Activated CD8-positive, alpha-beta memory T cell treated with anti-CD3 and anti-CD28 coated beads, Interleukin-2, amount 10 ng/mL, durations not matched to agents 7 days and 5 days (primary cell): ENCODE results near the gene CLCN4. TPM values are rescaled to one million over a fixed set of nuclear protein-coding genes. Genes with fewer than 3 reads are reported as not detected.

Source experiments
- ATAC-seq: fragments of 150-1000 bp; cut with Tn5 transposase; one replicate; pipeline ENCODE4 v1.10.0; 2021; ENCODE audit warnings: moderate library complexity
- CTCF ChIA-PET: fragments of 350-600 bp; sonication (Branson Sonifier 250); formaldehyde crosslinking; loops from one replicate; lab custom pipeline; 2021; ENCODE audit warnings: antibody characterized with exemption; lab: Charles Lee
- DNase-seq: peaks from one replicate; pipeline ENCODE4 v3.0.0-alpha.2; 2020
- H3K27ac Mint-ChIP-seq: one replicate; pipeline ENCODE4 v1.8.0; 2021; ENCODE audit warnings: mild to moderate bottlenecking, mixed read lengths
- H3K27me3 Mint-ChIP-seq: one replicate; pipeline ENCODE4 v1.8.0; 2021; ENCODE audit warnings: mixed read lengths
- H3K36me3 Mint-ChIP-seq: one replicate; pipeline ENCODE4 v1.8.0; 2021; ENCODE audit warnings: mild to moderate bottlenecking, mixed read lengths
- H3K4me1 Mint-ChIP-seq: one replicate; pipeline ENCODE4 v1.8.0; 2021; ENCODE audit warnings: mixed read lengths
- H3K4me3 Mint-ChIP-seq: one replicate; pipeline ENCODE4 v1.8.0; 2021; ENCODE audit warnings: mild to moderate bottlenecking, moderate library complexity, mixed read lengths
- H3K9me3 Mint-ChIP-seq: one replicate; pipeline ENCODE4 v1.8.0; 2022; ENCODE audit warnings: low read depth, mixed read lengths
- total RNA-seq, 2 experiments: library from RNA; stranded (reverse); gene quantifications; one replicate each; pipeline ENCODE4 v1.2.3, GENCODE V29; 2021

The CLCN4 gene
- total RNA-seq, 2 experiments from 2014 or later, result 0.03 to 0.16 TPM

DNA sequence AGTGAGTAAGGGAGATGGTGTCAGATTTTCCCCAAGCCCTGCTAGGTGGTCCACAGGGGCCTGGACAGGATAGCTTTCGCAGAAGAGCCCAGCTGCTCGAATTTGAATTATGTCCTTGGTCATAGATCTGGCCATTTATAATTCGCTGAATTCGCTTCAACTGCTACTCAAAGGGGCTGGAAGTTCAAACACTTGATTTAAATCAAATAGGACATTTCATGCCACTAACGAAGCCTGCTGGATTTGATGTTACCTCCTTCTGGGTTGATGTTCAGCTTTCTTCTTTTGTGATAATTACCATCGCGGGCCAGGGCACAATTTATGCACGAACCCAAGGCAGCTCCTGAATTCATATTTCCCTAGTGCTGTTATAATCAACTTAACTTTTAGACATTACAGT is 67.0 kb downstream of the CLCN4 start:
- CTCF ChIA-PET, result no interaction called here
- H3K9me3 Mint-ChIP-seq, result no peaks in the 10 kb centered on the region
- H3K4me3 Mint-ChIP-seq, result no peak overlapping the region
- H3K36me3 Mint-ChIP-seq, result no peaks in the 10 kb centered on the region
- ATAC-seq (no peak), DNase-seq (no peak)
- no peak overlapping the region for H3K27ac Mint-ChIP-seq
- H3K27me3 Mint-ChIP-seq, result no peaks in the 10 kb centered on the region
- H3K4me1 Mint-ChIP-seq, result no peaks in the 10 kb centered on the region

GRCh38 chrX:10230222-10230621 is 73.4 kb downstream of the CLCN4 start:
- no peak for DNase-seq
- no peaks in the 10 kb centered on the region for H3K4me1 Mint-ChIP-seq
- CTCF ChIA-PET, result no interaction called here
- ATAC-seq, result no peak
- no peaks in the 10 kb centered on the region for H3K27me3 Mint-ChIP-seq
- no peak overlapping the region for H3K4me3 Mint-ChIP-seq
- H3K9me3 Mint-ChIP-seq, result no peaks in the 10 kb centered on the region
- no peaks in the 10 kb centered on the region for H3K36me3 Mint-ChIP-seq
- no peak overlapping the region for H3K27ac Mint-ChIP-seq

GRCh38 chrX:10231461-10231860 is 74.7 kb downstream of the CLCN4 start:
- CTCF ChIA-PET, result no interaction called here
- Mint-ChIP-seq H3K9me3 (no peaks in the 10 kb centered on the region), H3K27ac (no peak overlapping the region), H3K4me3 (no peak overlapping the region), H3K4me1 (no peaks in the 10 kb centered on the region), H3K27me3 (no peaks in the 10 kb centered on the region), H3K36me3 (no peaks in the 10 kb centered on the region)
- DNase-seq, result no peak
- no peak for ATAC-seq

- H3K4me1 Mint-ChIP-seq, result no peaks in the 10 kb centered on the region
- H3K9me3 Mint-ChIP-seq, result no peaks in the 10 kb centered on the region
- no peak overlapping the region for H3K27ac Mint-ChIP-seq
- no peak overlapping the region for H3K4me3 Mint-ChIP-seq
- H3K27me3 Mint-ChIP-seq, result no peaks in the 10 kb centered on the region
- ATAC-seq (no peak), DNase-seq (no peak)
- CTCF ChIA-PET, result no interaction called here
- no peaks in the 10 kb centered on the region for H3K36me3 Mint-ChIP-seq
Measured at GRCh38 chrX:10233173-10233572, 76.4 kb downstream of the CLCN4 start.

- Mint-ChIP-seq H3K27me3 (no peaks in the 10 kb centered on the region), H3K36me3 (no peaks in the 10 kb centered on the region), H3K27ac (no peak overlapping the region), H3K4me3 (no peak overlapping the region), H3K4me1 (no peaks in the 10 kb centered on the region), H3K9me3 (no peaks in the 10 kb centered on the region)
- CTCF ChIA-PET, result no interaction called here
- ATAC-seq (no peak), DNase-seq (no peak)
Measured at GRCh38 chrX:10233696-10234095, 76.9 kb downstream of the CLCN4 start.

DNA sequence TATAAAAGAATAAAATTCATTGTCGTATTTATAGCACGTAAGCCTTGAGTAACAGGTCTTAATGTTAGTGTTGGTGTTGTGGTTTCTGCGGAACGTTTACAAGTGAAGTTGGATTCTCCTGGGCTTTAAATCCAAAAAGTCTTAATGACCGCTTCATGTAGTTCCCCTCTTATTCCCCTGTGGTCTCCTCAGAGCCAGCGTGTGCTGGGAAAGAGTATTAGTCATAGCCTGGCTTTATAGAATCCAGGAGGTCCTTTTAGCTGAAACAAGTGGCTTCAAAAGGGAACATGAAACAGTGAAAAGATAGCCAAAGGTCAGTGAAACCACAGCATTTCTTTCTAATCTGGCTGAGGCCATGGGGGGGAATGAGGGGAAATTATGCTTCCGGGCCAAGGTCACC is 79.1 kb downstream of the CLCN4 start:
- H3K36me3 Mint-ChIP-seq, result no peaks in the 10 kb centered on the region
- no peak overlapping the region for H3K27ac Mint-ChIP-seq
- H3K4me3 Mint-ChIP-seq, result no peak overlapping the region
- CTCF ChIA-PET, result no interaction called here
- no peak for DNase-seq
- H3K9me3 Mint-ChIP-seq, result no peaks in the 10 kb centered on the region
- no peak for ATAC-seq
- no peaks in the 10 kb centered on the region for H3K27me3 Mint-ChIP-seq
- H3K4me1 Mint-ChIP-seq, result no peaks in the 10 kb centered on the region

GRCh38 chrX:10237241-10237640 is 80.5 kb downstream of the CLCN4 start:
- Mint-ChIP-seq H3K27ac (no peak overlapping the region), H3K27me3 (no peaks in the 10 kb centered on the region), H3K9me3 (no peaks in the 10 kb centered on the region), H3K4me1 (no peaks in the 10 kb centered on the region), H3K4me3 (no peak overlapping the region), H3K36me3 (no peaks in the 10 kb centered on the region)
- ATAC-seq (no peak), DNase-seq (no peak)
- CTCF ChIA-PET, result no interaction called here

DNA sequence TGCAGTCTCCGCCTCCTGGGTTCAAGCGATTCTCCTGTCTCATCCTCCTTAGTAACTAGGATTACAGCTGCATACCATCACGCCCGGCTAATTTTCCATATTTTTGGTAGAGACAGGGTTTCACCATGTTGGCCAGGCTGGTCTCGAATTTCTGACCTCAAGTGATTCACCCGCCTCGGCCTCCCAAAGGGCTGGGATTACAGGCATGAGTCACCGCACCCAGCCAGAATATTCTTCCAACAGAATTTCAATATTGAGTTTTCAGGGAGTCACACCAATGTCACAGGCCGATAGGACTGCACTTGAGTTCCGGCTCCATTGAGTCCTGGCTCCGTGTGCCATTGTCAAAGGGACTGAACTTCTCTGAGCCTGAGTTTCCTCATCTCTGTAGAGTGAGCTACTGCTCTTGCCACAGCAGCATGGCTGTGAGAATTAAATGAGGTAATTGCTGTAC is 82.9 kb downstream of the CLCN4 start:
- no peak overlapping the region for H3K27ac Mint-ChIP-seq
- DNase-seq (no peak), ATAC-seq (no peak)
- no peak overlapping the region for H3K4me3 Mint-ChIP-seq
- CTCF ChIA-PET, result no interaction called here
- H3K27me3 Mint-ChIP-seq, result no peaks in the 10 kb centered on the region
- H3K9me3 Mint-ChIP-seq, result no peaks in the 10 kb centered on the region
- no peaks in the 10 kb centered on the region for H3K4me1 Mint-ChIP-seq
- no peaks in the 10 kb centered on the region for H3K36me3 Mint-ChIP-seq

DNA sequence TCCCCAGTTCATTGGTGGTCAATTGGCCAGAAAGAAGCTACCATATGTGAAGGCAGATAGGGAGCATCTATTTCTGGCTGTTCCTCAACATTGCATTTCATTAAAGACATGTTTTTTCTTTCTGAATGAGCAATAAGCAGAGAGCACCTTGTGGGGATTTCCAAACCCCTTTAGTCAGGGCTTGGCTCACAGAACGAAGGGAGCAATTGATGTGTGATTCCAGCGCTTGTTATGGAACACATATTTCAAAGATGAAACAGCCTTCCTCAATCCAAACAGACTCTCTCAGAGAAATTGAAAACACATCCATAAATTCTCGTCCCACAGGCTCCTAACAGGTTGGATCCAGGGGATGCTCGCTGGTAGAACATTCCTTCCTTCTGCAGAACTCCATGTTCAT is 84.1 kb downstream of the CLCN4 start:
- no peaks in the 10 kb centered on the region for H3K4me1 Mint-ChIP-seq
- DNase-seq, result no peak
- no peak overlapping the region for H3K27ac Mint-ChIP-seq

DNA sequence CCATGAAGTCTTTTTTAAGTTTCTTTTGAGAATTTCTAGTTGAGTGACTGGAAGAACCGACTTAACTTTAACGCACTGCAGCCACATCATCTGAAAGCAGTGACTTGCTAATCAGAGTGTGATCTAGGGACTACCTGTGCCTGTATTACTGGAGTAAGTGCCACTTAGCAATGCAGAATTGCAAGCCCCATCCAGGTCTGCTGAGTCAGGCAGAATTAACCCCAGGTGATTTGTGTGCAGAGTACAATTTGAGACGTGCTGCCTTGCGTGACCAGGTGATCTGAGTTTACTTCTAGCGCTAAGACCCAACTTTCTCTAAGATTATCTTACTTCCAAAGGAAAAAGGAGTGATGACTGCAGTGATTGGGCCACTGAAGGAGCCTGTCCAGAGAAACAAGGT is 85.3 kb downstream of the CLCN4 start:
- CTCF ChIA-PET, result no interaction called here
- Mint-ChIP-seq H3K27me3 (no peaks in the 10 kb centered on the region), H3K4me3 (no peak overlapping the region), H3K9me3 (no peaks in the 10 kb centered on the region), H3K4me1 (no peaks in the 10 kb centered on the region), H3K36me3 (no peaks in the 10 kb centered on the region), H3K27ac (no peak overlapping the region)
- no peak for ATAC-seq
- no peak for DNase-seq

More for the DNA sequence above, 84.1 kb downstream of the CLCN4 start:
- H3K9me3 Mint-ChIP-seq, result no peaks in the 10 kb centered on the region
- CTCF ChIA-PET, result no interaction called here
- H3K36me3 Mint-ChIP-seq, result no peaks in the 10 kb centered on the region
- no peak overlapping the region for H3K4me3 Mint-ChIP-seq
- no peaks in the 10 kb centered on the region for H3K27me3 Mint-ChIP-seq
- no peak for ATAC-seq

DNA sequence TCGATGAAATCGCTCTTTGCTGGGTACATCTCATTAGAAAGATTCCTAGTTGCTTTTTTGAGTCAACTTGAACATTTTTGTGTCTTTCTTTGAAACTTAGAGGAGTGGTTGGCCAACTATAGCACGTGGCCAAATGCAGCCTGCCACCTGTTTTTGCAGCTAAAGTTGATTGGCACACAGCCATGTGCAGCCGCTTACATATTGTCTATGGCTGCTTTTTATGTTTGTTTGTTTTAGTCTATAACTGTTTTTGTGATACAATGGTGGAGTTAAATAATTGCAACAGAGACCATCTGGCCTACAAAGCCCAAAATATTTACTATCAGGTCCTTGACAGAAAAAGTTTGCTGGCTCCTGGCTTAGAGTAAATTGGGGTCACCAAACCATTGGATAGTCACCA is 86.3 kb downstream of the CLCN4 start:
- H3K27me3 Mint-ChIP-seq, result no peaks in the 10 kb centered on the region
- H3K36me3 Mint-ChIP-seq, result no peaks in the 10 kb centered on the region
- DNase-seq (no peak), ATAC-seq (no peak)
- no peak overlapping the region for H3K27ac Mint-ChIP-seq
- CTCF ChIA-PET, result no interaction called here
- no peak overlapping the region for H3K4me3 Mint-ChIP-seq
- no peaks in the 10 kb centered on the region for H3K9me3 Mint-ChIP-seq
- no peaks in the 10 kb centered on the region for H3K4me1 Mint-ChIP-seq

DNA sequence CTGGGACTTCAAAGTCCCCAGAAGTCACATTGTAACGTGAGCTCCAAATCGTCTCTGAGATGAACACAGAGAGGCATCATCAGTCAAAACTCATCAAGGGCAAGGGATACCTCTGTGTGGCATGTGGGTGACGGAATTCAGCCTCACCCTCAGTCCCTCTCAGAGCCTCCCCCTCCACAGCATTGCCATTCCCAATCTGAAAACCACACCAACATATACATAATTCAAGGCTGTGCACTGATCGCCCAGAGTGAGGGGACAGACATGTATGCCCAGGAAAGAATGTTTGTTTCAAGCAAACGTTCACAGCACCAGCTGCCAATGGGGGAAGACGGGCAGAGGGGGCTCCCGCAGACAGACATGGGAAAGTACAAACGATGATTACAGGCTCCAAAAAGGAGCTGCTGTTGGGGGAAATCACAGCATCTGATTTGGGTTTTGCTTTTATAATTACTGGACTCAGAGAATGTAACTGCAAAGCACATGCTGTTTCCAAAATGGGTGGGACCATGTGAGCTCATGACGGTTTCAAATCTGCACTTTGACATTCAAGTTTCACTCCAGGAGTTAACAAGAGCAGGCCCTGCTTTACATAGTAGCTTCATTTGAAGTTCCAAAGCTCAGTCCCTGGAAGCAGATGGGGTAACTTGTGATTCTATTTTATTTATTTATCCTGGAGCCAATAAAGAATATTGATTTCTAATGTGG is 88.3 kb downstream of the CLCN4 start:
- Mint-ChIP-seq H3K9me3 (no peaks in the 10 kb centered on the region), H3K4me3 (no peak overlapping the region), H3K4me1 (no peaks in the 10 kb centered on the region), H3K36me3 (no peaks in the 10 kb centered on the region), H3K27me3 (no peaks in the 10 kb centered on the region), H3K27ac (no peak overlapping the region)
- no peak for DNase-seq
- ATAC-seq, result no peak
- CTCF ChIA-PET, result no interaction called here

DNA sequence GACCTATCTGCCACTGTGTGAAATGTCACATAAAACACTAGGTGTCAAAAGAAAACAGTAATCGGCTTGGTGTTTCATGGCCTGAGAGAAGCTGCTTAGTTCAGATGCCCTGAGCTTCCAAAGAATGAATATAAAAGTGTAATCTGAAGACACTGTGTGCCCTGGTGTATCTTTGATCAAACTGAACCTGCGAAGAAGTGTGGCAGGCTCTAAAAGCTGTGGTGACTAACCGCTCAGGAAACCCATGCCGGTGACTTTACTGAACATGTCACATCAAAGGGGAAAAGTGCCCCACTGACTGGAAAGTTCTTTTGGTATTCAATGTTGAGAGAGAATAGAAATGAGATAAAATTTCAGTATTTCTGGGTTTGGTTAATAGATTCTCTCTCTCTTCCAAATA is 89.1 kb downstream of the CLCN4 start:
- H3K9me3 Mint-ChIP-seq, result no peaks in the 10 kb centered on the region
- no peaks in the 10 kb centered on the region for H3K27me3 Mint-ChIP-seq
- no peak overlapping the region for H3K4me3 Mint-ChIP-seq
- H3K4me1 Mint-ChIP-seq, result no peaks in the 10 kb centered on the region
- no peaks in the 10 kb centered on the region for H3K36me3 Mint-ChIP-seq
- no peak for ATAC-seq
- H3K27ac Mint-ChIP-seq, result no peak overlapping the region
- CTCF ChIA-PET, result no interaction called here
- DNase-seq, result no peak

DNA sequence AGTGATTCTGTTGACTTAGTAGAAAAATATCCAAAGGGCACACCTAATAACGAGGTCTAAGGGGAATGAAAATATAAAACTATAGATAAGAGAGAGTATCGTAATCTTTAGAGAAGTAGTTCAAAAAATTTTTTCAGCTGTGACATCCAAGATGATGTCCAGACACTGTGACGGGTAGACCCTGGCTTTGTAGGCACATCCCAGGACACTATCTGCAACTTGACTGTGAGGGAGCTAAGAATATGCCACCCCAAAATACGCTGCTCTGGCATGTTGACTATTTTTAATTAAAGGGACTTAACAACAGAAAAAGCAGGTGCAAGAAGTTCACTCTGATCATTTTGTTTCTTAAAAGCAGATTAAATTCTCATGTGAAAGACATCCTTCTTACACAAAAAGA is 89.5 kb downstream of the CLCN4 start:
- Mint-ChIP-seq H3K4me3 (no peak overlapping the region), H3K27ac (no peak overlapping the region), H3K27me3 (no peaks in the 10 kb centered on the region), H3K9me3 (no peaks in the 10 kb centered on the region), H3K36me3 (no peaks in the 10 kb centered on the region), H3K4me1 (no peaks in the 10 kb centered on the region)
- DNase-seq (no peak), ATAC-seq (no peak)
- CTCF ChIA-PET, result no interaction called here

GRCh38 chrX:10246846-10247245 is 90.1 kb downstream of the CLCN4 start:
- CTCF ChIA-PET, result interaction anchor here (0.9 kb wide), 1 partner anchor 17 kb away, joined by 3 read pairs; no protein-coding TSS in a partner anchor
- Mint-ChIP-seq H3K36me3 (no peaks in the 10 kb centered on the region), H3K4me3 (no peak overlapping the region), H3K4me1 (no peaks in the 10 kb centered on the region), H3K27me3 (no peaks in the 10 kb centered on the region), H3K9me3 (no peaks in the 10 kb centered on the region), H3K27ac (no peak overlapping the region)
- no peak for DNase-seq
- ATAC-seq, result no peak
